HCT116 (cell line): ENCODE data around the gene YTHDC2.

Experiments used
- ATF3 ChIP-seq: IDR thresholded peaks from 2 replicates; pipeline ENCODE4 v1.6.1; 2012
- CTCF ChIP-seq, 3 experiments: fragments of 200-600 bp in 1 of 3; sonication (generic) in 1 of 3; IDR thresholded peaks in 2 of 3; conservative IDR thresholded peaks in 1 of 3; 2 replicates each; pipeline ENCODE4 v1.5.1; 2012 to 2017; ENCODE audit warnings: low read depth in 2 of 3, low read length in 2 of 3, antibody characterized with exemption in 1 of 3, borderline replicate concordance in 1 of 3, control low read depth in 1 of 3, mild to moderate bottlenecking in 1 of 3, mixed read lengths in 1 of 3, mixed run types in 1 of 3, moderate library complexity in 1 of 3; ENCODE audit not compliant: insufficient read depth in 1 of 3
- EZH2 ChIP-seq: fragments of 200-600 bp; sonication (generic); IDR thresholded peaks from 2 replicates; pipeline ENCODE4 v1.6.1; 2017; ENCODE audit warnings: antibody characterized with exemption, mixed run types
- FOSL1 ChIP-seq: IDR thresholded peaks from 2 replicates; pipeline ENCODE4 v1.6.1; 2012; ENCODE audit warnings: low read depth
- MAX ChIP-seq: IDR thresholded peaks from 2 replicates; pipeline ENCODE4 v1.6.1; 2012
- POLR2A ChIP-seq: IDR thresholded peaks from 2 replicates; pipeline ENCODE4 v1.7.0; 2011; ENCODE audit warnings: borderline replicate concordance; ENCODE audit not compliant: insufficient read depth, insufficient read length; ENCODE audit errors: extremely low read depth
- POLR2AphosphoS5 ChIP-seq: IDR thresholded peaks from 2 replicates; pipeline ENCODE4 v1.6.1; 2011; ENCODE audit warnings: mild to moderate bottlenecking, low read depth, low read length, moderate library complexity
- REST ChIP-seq: IDR thresholded peaks from 2 replicates; pipeline ENCODE4 v1.6.1; 2012; ENCODE audit warnings: low read depth
- YY1 ChIP-seq: IDR thresholded peaks from 2 replicates; pipeline ENCODE4 v1.6.1; 2011; ENCODE audit warnings: low read length, low read depth, moderate library complexity, mild to moderate bottlenecking; ENCODE audit not compliant: insufficient replicate concordance; ENCODE audit errors: extremely low read depth
- ZBTB33 ChIP-seq: IDR thresholded peaks from 2 replicates; pipeline ENCODE4 v1.6.1; 2011; ENCODE audit warnings: mild to moderate bottlenecking, low read length, moderate library complexity; ENCODE audit not compliant: insufficient replicate concordance; ENCODE audit errors: extremely low read depth
- ZNF274 ChIP-seq: fragments of 200-500 bp; sonication (Bioruptor generic); IDR thresholded peaks from 2 replicates; pipeline ENCODE4 v1.6.1; 2014; ENCODE audit warnings: mild to moderate bottlenecking, low read depth, low read length, inconsistent platforms

- TF ChIP-seq ZBTB33 (no peak), POLR2A (no peak), EZH2 (no peak), FOSL1 (no peak), CTCF (IDR thresholded peaks at IDR 0.05 in 2 of 3, conservative IDR thresholded peaks at IDR 0.05 in 1 of 3; ENCODE audit: borderline replicate concordance in 1 of 3, insufficient read depth in 1 of 3, low read depth in 2 of 3, low read length in 2 of 3) (no peak), POLR2AphosphoS5 (no peak), REST (no peak), YY1 (no peak), MAX (no peak), ZNF274 (no peak), ATF3 (no peak)
Measured at GRCh38 chr5:113478691-113479090, 34.8 kb upstream of the YTHDC2 start.
